Fibroblast of mammary gland (primary cell): ENCODE results near the gene OR4K17.
"Not testable (repeated sequence)": the region's sequence is repeated elsewhere in the genome, so short reads cannot be mapped to it uniquely, and the experiment has no call there.

Source experiments
- DNase-seq: peaks from one replicate; pipeline ENCODE4 v3.0.0-alpha.2; 2010; ENCODE audit warnings: low read depth
- H3K4me3 ChIP-seq: 2 replicates; pipeline ENCODE4 v1.5.1; 2011; ENCODE audit warnings: low read depth, mild to moderate bottlenecking, low read length, moderate library complexity; ENCODE audit not compliant: control insufficient read depth
- CTCF ChIP-seq: conservative IDR thresholded peaks from 2 replicates; pipeline ENCODE4 v1.5.1; 2011; ENCODE audit warnings: low read depth, low read length, inconsistent platforms; ENCODE audit not compliant: control insufficient read depth, insufficient read depth

Gene OR4K17

GRCh38 chr14:20138520-20138919 lies 28.0 kb downstream of the OR4K17 start, which contains the start of gene OR4N5:
OR4N5 (plus strand) TSS chr14:20138820; CDS start chr14:20143736, 4,916 bp downstream.
- no peak for DNase-seq
- TF ChIP-seq CTCF, result no peak
- H3K4me3 ChIP-seq, result no peak within 1 kb of the TSS

GRCh38 chr14:20143911-20144310 lies 33.4 kb downstream of the OR4K17 start:
- TF ChIP-seq CTCF, result no peak
- DNase-seq, result no peak
- no peak overlapping the region for H3K4me3 ChIP-seq

GRCh38 chr14:20144820-20145219 lies 34.3 kb downstream of the OR4K17 start:
- TF ChIP-seq CTCF, result no peak
- no peak overlapping the region for H3K4me3 ChIP-seq
- no peak for DNase-seq

GRCh38 chr14:20164462-20164861 lies 53.9 kb downstream of the OR4K17 start:
- DNase-seq, result no peak
- TF ChIP-seq CTCF, result no peak

GRCh38 chr14:20167091-20167490 lies 56.6 kb downstream of the OR4K17 start:
- no peak overlapping the region for H3K4me3 ChIP-seq
- no peak for TF ChIP-seq CTCF
- no peak for DNase-seq

More at GRCh38 chr14:20164462-20164861, 53.9 kb downstream of the OR4K17 start:
- H3K4me3 ChIP-seq, result no peak overlapping the region

- not testable (repeated sequence) for H3K4me3 ChIP-seq
- DNase-seq, result peak; percentile 8
These were observed 59.3 kb downstream of the OR4K17 start for GRCh38 chr14:20169852-20170251.
